Upper lobe of right lung (tissue), 1 donor: ENCODE results near the gene RAMP3. TPM values are rescaled to one million over a fixed set of nuclear protein-coding genes. Genes with fewer than 3 reads are reported as not detected.
A peak's percentile ranks its signal among the peaks of the same experiment; 100 is the strongest.

ENCODE experiments used
- ATAC-seq: fragments of 200-7000 bp; cut with Tn5 transposase; one replicate; pipeline ENCODE4 v1.9.1; 2020; ENCODE audit warnings: mild to moderate bottlenecking, moderate library complexity
- DNase-seq: peaks from one replicate; pipeline ENCODE4 v3.0.0-alpha.2; 2020
- H3K27ac ChIP-seq: fragments of 200-600 bp; one replicate; pipeline ENCODE4 v1.8.0; 2022
- H3K27me3 ChIP-seq: fragments of 200-600 bp; one replicate; pipeline ENCODE4 v1.8.0; 2022; ENCODE audit warnings: mild to moderate bottlenecking
- H3K36me3 ChIP-seq: fragments of 200-600 bp; one replicate; pipeline ENCODE4 v1.8.0; 2022
- H3K4me1 ChIP-seq: fragments of 200-600 bp; one replicate; pipeline ENCODE4 v1.8.0; 2022
- H3K4me3 ChIP-seq: fragments of 200-600 bp; one replicate; pipeline ENCODE4 v1.8.0; 2022; ENCODE audit warnings: mild to moderate bottlenecking
- H3K9me3 ChIP-seq: fragments of 200-600 bp; one replicate; pipeline ENCODE4 v1.8.0; 2022
- CTCF ChIP-seq: fragments of 200-600 bp; IDR thresholded peaks from one replicate; pipeline ENCODE4 v1.8.0; 2022; ENCODE audit warnings: antibody characterized with exemption
- intact Hi-C: fragments of 100-400 bp; cut with DNase I; formaldehyde crosslinking; loops from one replicate; pipeline ENCODE4 v1.11.0; 2022
- total RNA-seq: library from RNA; stranded (reverse); fragmentation: NEBNext Ultra II Directional; extraction: Animal tissue kit (Norgen Biotek cat#: 25700); gene quantifications from one replicate; pipeline ENCODE4 v1.2.1, GENCODE V29; 2021
- donor health status: DM: no; HTN: yes; CAD: no; lungs with severe emphysema.

RAMP3 gene
- total RNA-seq, 1 donor from 2014 or later = 255 TPM

- DNase-seq (no peak), ATAC-seq (no peak)
- no peaks in the 10 kb centered on the region for H3K9me3 ChIP-seq
- intact Hi-C loops = no loop called here
- H3K27me3 ChIP-seq = peaks cover 19% of the 10 kb centered on the region
- H3K27ac ChIP-seq = no peak overlapping the region
- no peaks in the 10 kb centered on the region for H3K36me3 ChIP-seq
- H3K4me1 ChIP-seq = no peaks in the 10 kb centered on the region
- H3K4me3 ChIP-seq = no peak overlapping the region
- no peak for TF ChIP-seq CTCF
These were observed 14.0 kb upstream of the RAMP3 start for GRCh38 chr7:45143616-45144015.

GRCh38 chr7:45145881-45146280 lies 11.7 kb upstream of the RAMP3 start:
- Histone ChIP-seq H3K9me3 (no peaks in the 10 kb centered on the region), H3K27me3 (peaks cover 23% of the 10 kb centered on the region), H3K4me3 (no peak overlapping the region), H3K4me1 (no peaks in the 10 kb centered on the region), H3K27ac (no peak overlapping the region), H3K36me3 (no peaks in the 10 kb centered on the region)
- TF ChIP-seq CTCF = no peak
- ATAC-seq = no peak
- intact Hi-C loops = no loop called here
- DNase-seq = peak; percentile 43

- intact Hi-C loops = no loop called here
- Histone ChIP-seq H3K36me3 (no peaks in the 10 kb centered on the region), H3K9me3 (no peaks in the 10 kb centered on the region), H3K27ac (no peak overlapping the region), H3K27me3 (peaks cover 25% of the 10 kb centered on the region), H3K4me1 (no peaks in the 10 kb centered on the region), H3K4me3 (no peak overlapping the region)
- DNase-seq (peak; percentile 64), ATAC-seq (no peak)
- no peak for TF ChIP-seq CTCF
These were observed 10.8 kb upstream of the RAMP3 start for GRCh38 chr7:45146531-45147379.

GRCh38 chr7:45147858-45148652 lies 9.5 kb upstream of the RAMP3 start:
- DNase-seq (peak; percentile 60), ATAC-seq (no peak)
- no peak overlapping the region for H3K27ac ChIP-seq
- H3K4me3 ChIP-seq = no peak overlapping the region
- TF ChIP-seq CTCF = no peak
- H3K36me3 ChIP-seq = no peaks in the 10 kb centered on the region
- intact Hi-C loops = no loop called here
- no peaks in the 10 kb centered on the region for H3K4me1 ChIP-seq
- H3K9me3 ChIP-seq = no peaks in the 10 kb centered on the region
- H3K27me3 ChIP-seq = peaks cover 25% of the 10 kb centered on the region

GRCh38 chr7:45148653-45148973 lies 9.0 kb upstream of the RAMP3 start:
- no peak for DNase-seq
- no peaks in the 10 kb centered on the region for H3K4me1 ChIP-seq
- H3K36me3 ChIP-seq = no peaks in the 10 kb centered on the region
- no peak for TF ChIP-seq CTCF
- no peaks in the 10 kb centered on the region for H3K9me3 ChIP-seq
- no peak for ATAC-seq
- no peak overlapping the region for H3K27ac ChIP-seq
- H3K4me3 ChIP-seq = no peak overlapping the region
- H3K27me3 ChIP-seq = peaks cover 25% of the 10 kb centered on the region
- intact Hi-C loops = no loop called here
